Measurements from ENCODE around the gene HACD3.

DNA sequence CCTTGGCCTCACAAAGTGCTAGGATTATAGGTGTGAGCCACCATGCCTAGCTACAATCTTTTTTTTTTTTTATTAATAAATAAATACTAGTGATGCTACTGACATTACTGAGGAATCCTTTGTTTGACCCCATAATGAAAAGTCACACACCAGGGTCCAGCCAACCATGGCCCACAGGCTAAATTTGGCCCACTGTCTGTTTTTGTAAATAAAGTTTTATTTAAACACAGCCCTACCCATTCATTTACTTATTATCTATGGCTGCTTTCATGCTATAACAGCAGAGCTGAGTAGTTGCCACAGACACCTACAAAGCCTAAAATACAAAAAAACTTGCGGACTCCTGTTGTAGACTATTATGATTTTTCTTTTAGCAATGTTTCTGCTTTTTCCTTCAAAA, 73.3 kb downstream of the HACD3 start:
- TF ChIP-seq, protein P1, sequence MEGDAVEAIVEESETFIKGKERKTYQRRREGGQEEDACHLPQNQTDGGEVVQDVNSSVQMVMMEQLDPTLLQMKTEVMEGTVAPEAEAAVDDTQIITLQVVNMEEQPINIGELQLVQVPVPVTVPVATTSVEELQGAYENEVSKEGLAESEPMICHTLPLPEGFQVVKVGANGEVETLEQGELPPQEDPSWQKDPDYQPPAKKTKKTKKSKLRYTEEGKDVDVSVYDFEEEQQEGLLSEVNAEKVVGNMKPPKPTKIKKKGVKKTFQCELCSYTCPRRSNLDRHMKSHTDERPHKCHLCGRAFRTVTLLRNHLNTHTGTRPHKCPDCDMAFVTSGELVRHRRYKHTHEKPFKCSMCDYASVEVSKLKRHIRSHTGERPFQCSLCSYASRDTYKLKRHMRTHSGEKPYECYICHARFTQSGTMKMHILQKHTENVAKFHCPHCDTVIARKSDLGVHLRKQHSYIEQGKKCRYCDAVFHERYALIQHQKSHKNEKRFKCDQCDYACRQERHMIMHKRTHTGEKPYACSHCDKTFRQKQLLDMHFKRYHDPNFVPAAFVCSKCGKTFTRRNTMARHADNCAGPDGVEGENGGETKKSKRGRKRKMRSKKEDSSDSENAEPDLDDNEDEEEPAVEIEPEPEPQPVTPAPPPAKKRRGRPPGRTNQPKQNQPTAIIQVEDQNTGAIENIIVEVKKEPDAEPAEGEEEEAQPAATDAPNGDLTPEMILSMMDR (IDR thresholded peaks at IDR 0.05; ENCODE audit: insufficient read depth, low read depth, low read length), result no peak
- no peak for TF ChIP-seq EZH2 (IDR thresholded peaks at IDR 0.05; ENCODE audit: insufficient read depth, low read length)
